A673 (cell line): ENCODE measurements around the gene ELK4. TPM values are rescaled to one million over a fixed set of nuclear protein-coding genes. Genes with fewer than 3 reads are reported as not detected.

Source experiments
- BruUV-seq: library from RNA; stranded (reverse); fragments of 400-500 nt; replicated peaks from 2 replicates; lab custom pipeline; 2021; lab: Mats Ljungman, UMichigan
- CTCF ChIA-PET: fragments of 300-600 bp; sonication (Branson Sonifier 250); formaldehyde crosslinking; loops from one replicate; lab custom pipeline; 2022; ENCODE audit warnings: antibody characterized with exemption; lab: Charles Lee
- POLR2A ChIA-PET: fragments of 300-600 bp; sonication (Branson Sonifier 250); formaldehyde crosslinking; loops from one replicate; lab custom pipeline; 2022; ENCODE audit warnings: antibody characterized with exemption; ENCODE audit not compliant: low non-redundant PET; lab: Charles Lee
- DNase-seq: peaks from one replicate; pipeline ENCODE4 v3.0.0-alpha.2; 2015; ENCODE audit warnings: low spot score
- H3K27ac ChIP-seq: fragments of 200-600 bp; sonication (generic); 2 replicates; pipeline ENCODE4 v1.5.1; 2016; ENCODE audit warnings: mixed run types, low read depth, mild to moderate bottlenecking, mixed read lengths, antibody characterized with exemption, low read length; ENCODE audit not compliant: poor library complexity, severe bottlenecking
- H3K27me3 ChIP-seq: fragments of 200-600 bp; sonication (generic); replicated peaks from 2 replicates; pipeline ENCODE4 v1.6.1; 2017; ENCODE audit warnings: mixed run types, low read depth, mild to moderate bottlenecking, mixed read lengths, antibody characterized with exemption, low read length; ENCODE audit not compliant: insufficient read depth, poor library complexity
- H3K36me3 ChIP-seq: fragments of 200-600 bp; sonication (generic); 2 replicates; pipeline ENCODE4 v1.6.1; 2016; ENCODE audit warnings: mixed run types, mild to moderate bottlenecking, mixed read lengths, antibody characterized with exemption, low read length; ENCODE audit not compliant: insufficient read depth, poor library complexity, severe bottlenecking
- H3K4me1 ChIP-seq: fragments of 200-600 bp; sonication (generic); 2 replicates; pipeline ENCODE4 v1.6.1; 2017; ENCODE audit warnings: mixed run types, mild to moderate bottlenecking, mixed read lengths, antibody characterized with exemption, low read length; ENCODE audit not compliant: insufficient read depth, poor library complexity, severe bottlenecking
- H3K4me3 ChIP-seq: fragments of 200-600 bp; sonication (generic); 2 replicates; pipeline ENCODE4 v1.5.1; 2016; ENCODE audit warnings: low read depth, mixed run types, mild to moderate bottlenecking, mixed read lengths, low read length; ENCODE audit not compliant: poor library complexity, severe bottlenecking
- H3K9me3 ChIP-seq: fragments of 200-600 bp; sonication (generic); 2 replicates; pipeline ENCODE4 v1.6.1; 2016; ENCODE audit warnings: mixed run types, low read depth, mild to moderate bottlenecking, mixed read lengths, antibody characterized with exemption, low read length; ENCODE audit not compliant: poor library complexity, severe bottlenecking
- EZH2 ChIP-seq: fragments of 200-600 bp; sonication (generic); IDR thresholded peaks from 2 replicates; pipeline ENCODE4 v1.6.1; 2017; ENCODE audit warnings: borderline replicate concordance, low read depth, mild to moderate bottlenecking, mixed read lengths, antibody characterized with exemption, low read length; ENCODE audit not compliant: poor library complexity, severe bottlenecking
- intact Hi-C: fragments of 100-400 bp; cut with micrococcal nuclease; formaldehyde crosslinking; loops from one replicate; pipeline ENCODE4 v1.10.0; 2022; ENCODE audit not compliant: unreplicated experiment
- total RNA-seq: library from RNA; stranded (reverse); gene quantifications from 2 replicates; pipeline ENCODE4 v1.2.3, GENCODE V29; 2021
- TF ChIP-seq, protein P1 (sequence below): fragments of 300-800, 200-600 bp; sonication (generic); conservative IDR thresholded peaks from 2 replicates; pipeline ENCODE4 v1.5.1; 2017; ENCODE audit warnings: low read depth, mild to moderate bottlenecking, antibody characterized with exemption, low read length, moderate library complexity, mixed read lengths

The ELK4 gene
- total RNA-seq, 1 experiment from 2014 or later: 38.2 TPM

DNA sequence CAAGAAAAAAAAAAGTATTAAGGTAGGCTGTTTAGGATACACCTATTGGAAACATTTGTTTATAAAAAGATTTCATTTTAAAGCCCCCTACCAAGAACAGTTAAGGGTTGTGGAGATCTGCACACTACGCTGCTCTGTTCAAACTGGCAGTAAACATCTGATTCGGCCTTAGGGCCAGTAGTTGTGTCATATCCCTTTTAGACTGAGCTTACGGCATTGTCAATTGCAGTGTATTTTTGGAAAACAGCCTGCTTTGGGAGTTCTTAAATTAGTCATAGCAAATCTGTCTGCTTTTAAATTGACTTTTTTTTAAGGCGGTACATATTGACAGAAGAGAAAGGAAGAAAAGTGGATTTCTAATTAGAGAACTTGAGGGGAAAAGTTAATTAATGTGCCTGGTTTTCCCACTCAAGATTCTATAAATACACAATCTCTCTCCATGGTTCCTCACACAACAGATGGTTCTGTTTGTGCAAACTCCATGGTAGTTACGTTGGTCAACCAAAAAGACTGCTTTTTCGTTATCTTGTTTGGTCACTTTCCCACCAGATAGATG, 1.7 kb upstream of the ELK4 start:
- no peak overlapping the region for H3K27ac ChIP-seq
- H3K27me3 ChIP-seq: peaks cover 13% of the 10 kb centered on the region
- no peak for DNase-seq
- H3K4me1 ChIP-seq: peaks cover 7% of the 10 kb centered on the region
- TF ChIP-seq, protein P1, sequence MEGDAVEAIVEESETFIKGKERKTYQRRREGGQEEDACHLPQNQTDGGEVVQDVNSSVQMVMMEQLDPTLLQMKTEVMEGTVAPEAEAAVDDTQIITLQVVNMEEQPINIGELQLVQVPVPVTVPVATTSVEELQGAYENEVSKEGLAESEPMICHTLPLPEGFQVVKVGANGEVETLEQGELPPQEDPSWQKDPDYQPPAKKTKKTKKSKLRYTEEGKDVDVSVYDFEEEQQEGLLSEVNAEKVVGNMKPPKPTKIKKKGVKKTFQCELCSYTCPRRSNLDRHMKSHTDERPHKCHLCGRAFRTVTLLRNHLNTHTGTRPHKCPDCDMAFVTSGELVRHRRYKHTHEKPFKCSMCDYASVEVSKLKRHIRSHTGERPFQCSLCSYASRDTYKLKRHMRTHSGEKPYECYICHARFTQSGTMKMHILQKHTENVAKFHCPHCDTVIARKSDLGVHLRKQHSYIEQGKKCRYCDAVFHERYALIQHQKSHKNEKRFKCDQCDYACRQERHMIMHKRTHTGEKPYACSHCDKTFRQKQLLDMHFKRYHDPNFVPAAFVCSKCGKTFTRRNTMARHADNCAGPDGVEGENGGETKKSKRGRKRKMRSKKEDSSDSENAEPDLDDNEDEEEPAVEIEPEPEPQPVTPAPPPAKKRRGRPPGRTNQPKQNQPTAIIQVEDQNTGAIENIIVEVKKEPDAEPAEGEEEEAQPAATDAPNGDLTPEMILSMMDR: no peak
- no peak for TF ChIP-seq EZH2
- BruUV-seq: no TSS peak
- H3K9me3 ChIP-seq: no peaks in the 10 kb centered on the region
- intact Hi-C loops: loop anchor here (2.0 to 10.0 kb wide), 4 partner anchors 43 to 239 kb away; no protein-coding TSS in a partner anchor
- H3K36me3 ChIP-seq: no peaks in the 10 kb centered on the region
- POLR2A ChIA-PET: no interaction called here
- CTCF ChIA-PET: interaction anchor here (0.5 to 1.1 kb wide), 2 partner anchors 24 to 40 kb away, joined by 3 to 4 read pairs; no protein-coding TSS in a partner anchor
- H3K4me3 ChIP-seq: no peak overlapping the region

- H3K27me3 ChIP-seq: peaks cover 12% of the 10 kb centered on the region
- peaks cover 7% of the 10 kb centered on the region for H3K4me1 ChIP-seq
- H3K4me3 ChIP-seq: peak overlapping the region; percentile 69
- TF ChIP-seq, protein P1: no peak
- no peak for TF ChIP-seq EZH2
- CTCF ChIA-PET: interaction anchor here (0.5 to 1.5 kb wide), 4 partner anchors 25 to 40 kb away, joined by 4 to 18 read pairs (median 6); no protein-coding TSS in a partner anchor
- BruUV-seq: no TSS peak
- H3K27ac ChIP-seq: peak overlapping the region; percentile 79
- POLR2A ChIA-PET: interaction anchor here (0.6 to 0.7 kb wide), 2 partner anchors 19 to 284 kb away, joined by 3 read pairs; no protein-coding TSS in a partner anchor
- intact Hi-C loops: loop anchor here (2.0 to 10.0 kb wide), 4 partner anchors 42 to 238 kb away; no protein-coding TSS in a partner anchor
- H3K36me3 ChIP-seq: no peaks in the 10 kb centered on the region
- no peak for DNase-seq
- no peaks in the 10 kb centered on the region for H3K9me3 ChIP-seq
These were observed 908 bp upstream of the ELK4 start for GRCh38 chr1:205632669-205633169.

GRCh38 chr1:205631010-205631767, 622 bp downstream of the ELK4 start:
- ChIA-PET CTCF (interaction anchor here (0.9 to 1.5 kb wide), 5 partner anchors 8 to 102 kb away, joined by 3 to 18 read pairs (median 5); no protein-coding TSS in a partner anchor), POLR2A (no interaction called here)
- H3K27ac ChIP-seq: peak overlapping the region; percentile 79

More at GRCh38 chr1:205631010-205631767, 622 bp downstream of the ELK4 start:
- Histone ChIP-seq H3K4me3 (peak overlapping the region; percentile 69), H3K27me3 (no peaks in the 10 kb centered on the region), H3K36me3 (no peaks in the 10 kb centered on the region), H3K4me1 (peaks cover 7% of the 10 kb centered on the region), H3K9me3 (no peaks in the 10 kb centered on the region)
- no TSS peak for BruUV-seq
- intact Hi-C loops: loop anchor here (5.0 to 10.0 kb wide), 2 partner anchors 89 to 236 kb away; no protein-coding TSS in a partner anchor
- peak; percentile 75 for DNase-seq
- no peak for TF ChIP-seq EZH2
- TF ChIP-seq, protein P1: no peak
